SK-N-SH treated with all-trans-retinoic acid at 6 μM for 48 hours (cell line): ENCODE data around the gene ATP6V0E1.

Source experiments
- ATAC-seq: fragments of 200-7000 bp; cut with Tn5 transposase; 3 replicates; pipeline ENCODE4 v1.9.1; 2020; ENCODE audit warnings: mild to moderate bottlenecking, moderate library complexity
- ARNTL ChIP-seq: fragments of 450-650 bp; formaldehyde crosslinking; IDR thresholded peaks from 2 replicates; pipeline ENCODE4 v1.5.0; 2020; ENCODE audit warnings: low read depth, mild to moderate bottlenecking, moderate library complexity, borderline replicate concordance
- BACH2 ChIP-seq: fragments of 250-450 bp; sonication (Bioruptor Pico); IDR thresholded peaks from 2 replicates; pipeline ENCODE4 v1.9.0; 2021; ENCODE audit warnings: mild to moderate bottlenecking, borderline replicate concordance
- CREB5 ChIP-seq: fragments of 250-450 bp; sonication (Bioruptor Pico); IDR thresholded peaks from 2 replicates; pipeline ENCODE4 v1.5.1; 2020; ENCODE audit warnings: low read depth, mild to moderate bottlenecking, moderate library complexity
- CSDC2 ChIP-seq: fragments of 250-450 bp; sonication (Bioruptor Pico); IDR thresholded peaks from 2 replicates; pipeline ENCODE4 v1.5.0; 2020; ENCODE audit warnings: mild to moderate bottlenecking, moderate library complexity
- CSRNP3 ChIP-seq: fragments of 250-450 bp; sonication (Bioruptor Pico); IDR thresholded peaks from 2 replicates; pipeline ENCODE4 v1.5.1; 2021; ENCODE audit warnings: mild to moderate bottlenecking, moderate library complexity
- GLIS3 ChIP-seq: fragments of 250-450 bp; sonication (Bioruptor Pico); IDR thresholded peaks from 2 replicates; pipeline ENCODE4 v1.5.0; 2020; ENCODE audit warnings: mild to moderate bottlenecking, moderate library complexity
- PATZ1 ChIP-seq: fragments of 250-450 bp; sonication (Bioruptor Pico); IDR thresholded peaks from 2 replicates; pipeline ENCODE4 v1.8.0; 2020; ENCODE audit warnings: mild to moderate bottlenecking, moderate library complexity, borderline replicate concordance
- POU6F1 ChIP-seq: fragments of 250-450 bp; sonication (Bioruptor Pico); IDR thresholded peaks from 2 replicates; pipeline ENCODE4 v1.8.0; 2021; ENCODE audit warnings: low read depth, mild to moderate bottlenecking, moderate library complexity, borderline replicate concordance
- PPARA ChIP-seq: fragments of 250-450 bp; sonication (Bioruptor Pico); IDR thresholded peaks from 2 replicates; pipeline ENCODE4 v1.5.0; 2020; ENCODE audit warnings: mild to moderate bottlenecking, borderline replicate concordance
- RARB ChIP-seq: fragments of 250-450 bp; sonication (Bioruptor Pico); IDR thresholded peaks from 2 replicates; pipeline ENCODE4 v1.8.0; 2021; ENCODE audit warnings: mild to moderate bottlenecking, moderate library complexity
- SNAI2 ChIP-seq: fragments of 250-450 bp; sonication (Bioruptor Pico); IDR thresholded peaks from 2 replicates; pipeline ENCODE4 v1.5.0; 2020; ENCODE audit warnings: mild to moderate bottlenecking, moderate library complexity
- TCF4 ChIP-seq: fragments of 250-450 bp; sonication (Bioruptor Pico); IDR thresholded peaks from 2 replicates; pipeline ENCODE4 v1.8.0; 2021; ENCODE audit warnings: mild to moderate bottlenecking, moderate library complexity, borderline replicate concordance
- TOX ChIP-seq: fragments of 250-450 bp; sonication (Bioruptor Pico); IDR thresholded peaks from 2 replicates; pipeline ENCODE4 v1.8.0; 2021; ENCODE audit warnings: mild to moderate bottlenecking, moderate library complexity, borderline replicate concordance
- TSHZ2 ChIP-seq: fragments of 250-450 bp; sonication (Bioruptor Pico); IDR thresholded peaks from 2 replicates; pipeline ENCODE4 v1.5.0; 2020; ENCODE audit warnings: mild to moderate bottlenecking, moderate library complexity
- ZC3H10 ChIP-seq: fragments of 250-450 bp; sonication (Bioruptor Pico); IDR thresholded peaks from 2 replicates; pipeline ENCODE4 v1.5.1; 2021; ENCODE audit warnings: mild to moderate bottlenecking, moderate library complexity
- ZFP3 ChIP-seq: fragments of 250-450 bp; sonication (Bioruptor Pico); IDR thresholded peaks from 2 replicates; pipeline ENCODE4 v1.5.0; 2020; ENCODE audit warnings: mild to moderate bottlenecking, moderate library complexity
- ZFP30 ChIP-seq: fragments of 450-650 bp; formaldehyde crosslinking; IDR thresholded peaks from 2 replicates; pipeline ENCODE4 v1.5.0; 2022; ENCODE audit warnings: mild to moderate bottlenecking, moderate library complexity
- ZNF565 ChIP-seq: fragments of 450-650 bp; formaldehyde crosslinking; conservative IDR thresholded peaks from 2 replicates; pipeline ENCODE4 v1.5.0; 2020; ENCODE audit warnings: low read depth, mild to moderate bottlenecking, moderate library complexity
- ZNF70 ChIP-seq: fragments of 450-650 bp; formaldehyde crosslinking; IDR thresholded peaks from 2 replicates; pipeline ENCODE4 v1.5.0; 2020; ENCODE audit warnings: mild to moderate bottlenecking, moderate library complexity

ATP6V0E1 gene

GRCh38 chr5:172981931-172982330, 1.6 kb upstream of the ATP6V0E1 start:
- TF ChIP-seq GLIS3 = no peak
- TF ChIP-seq CSRNP3 (CRISPR knock-in tag) = no peak
- no peak for TF ChIP-seq BACH2 (CRISPR knock-in tag)
- no peak for TF ChIP-seq SNAI2 (CRISPR knock-in tag)
- TF ChIP-seq TCF4 (CRISPR knock-in tag) = no peak
- no peak for TF ChIP-seq CREB5
- no peak for TF ChIP-seq PATZ1 (CRISPR knock-in tag)
- no peak for TF ChIP-seq ZFP30
- no peak for ATAC-seq

GRCh38 chr5:172984244-172984953, 828 bp downstream of the ATP6V0E1 start:
- TF ChIP-seq CSRNP3 (CRISPR knock-in tag) (no peak), ARNTL (no peak), TOX (no peak), PATZ1 (CRISPR knock-in tag) (0 out of 2 replicates have a peak, but pooled peaks have one; percentile 5)

GRCh38 chr5:172985596-172985995, 2.0 kb downstream of the ATP6V0E1 start:
- ATAC-seq = no peak
- no peak for TF ChIP-seq CSDC2
- no peak for TF ChIP-seq PPARA (CRISPR knock-in tag)
- TF ChIP-seq ZFP30 = no peak
- TF ChIP-seq CREB5 = no peak
- no peak for TF ChIP-seq SNAI2 (CRISPR knock-in tag)
- TF ChIP-seq ARNTL = no peak
- no peak for TF ChIP-seq TOX
- TF ChIP-seq ZNF565 (CRISPR knock-in tag) = no peak
- TF ChIP-seq POU6F1 (CRISPR knock-in tag) = no peak
- TF ChIP-seq RARB = no peak
- TF ChIP-seq TSHZ2 (CRISPR knock-in tag) = no peak
- no peak for TF ChIP-seq ZNF70
- TF ChIP-seq ZFP3 (CRISPR knock-in tag) = no peak
- TF ChIP-seq ZC3H10 = no peak
- TF ChIP-seq BACH2 (CRISPR knock-in tag) = no peak
- TF ChIP-seq PATZ1 (CRISPR knock-in tag) = no peak

More at GRCh38 chr5:172984244-172984953, 828 bp downstream of the ATP6V0E1 start:
- peak; percentile 87 for ATAC-seq
